Upper lobe of left lung (tissue), 4 donors: ENCODE measurements around the gene SQSTM1.

Experiments
- CTCF ChIP-seq, 6 experiments: fragments of 450-650 bp in 4 of 6; fragments of 200-600 bp in 2 of 6; sonication (generic) in 2 of 6; IDR thresholded peaks; one replicate each; pipeline ENCODE4 v1.5.1; 2016 to 2019; ENCODE audit warnings: antibody characterized with exemption in 6 of 6
- EP300 ChIP-seq, 4 donors: sonication (generic); formaldehyde crosslinking; IDR thresholded peaks; one replicate each; pipeline ENCODE4 v1.5.1; 2017; ENCODE audit warnings: antibody characterized with exemption in 4 of 4, control low read depth in 2 of 4
- POLR2A ChIP-seq, 4 donors: fragments of 450-650 bp; IDR thresholded peaks; one replicate each; pipeline ENCODE4 v1.5.1; 2016 to 2017; ENCODE audit warnings: antibody characterized with exemption in 4 of 4, mild to moderate bottlenecking in 2 of 4
- POLR2AphosphoS5 ChIP-seq, 2 donors: sonication (generic); formaldehyde crosslinking; IDR thresholded peaks; one replicate each; pipeline ENCODE4 v1.5.1; 2017; ENCODE audit warnings: antibody characterized with exemption in 2 of 2

GRCh38 chr5:179772351-179772750 lies 48.4 kb upstream of the SQSTM1 start:
- TF ChIP-seq POLR2A (IDR thresholded peaks at IDR 0.05) (no peak), POLR2AphosphoS5 (IDR thresholded peaks at IDR 0.05) (no peak), CTCF (IDR thresholded peaks at IDR 0.05) (no peak), EP300 (IDR thresholded peaks at IDR 0.05) (no peak)
